ENCODE measurements around the gene SIVA1.
A peak's percentile ranks its signal among the peaks of the same experiment; 100 is the strongest.

SIVA1 gene

DNA sequence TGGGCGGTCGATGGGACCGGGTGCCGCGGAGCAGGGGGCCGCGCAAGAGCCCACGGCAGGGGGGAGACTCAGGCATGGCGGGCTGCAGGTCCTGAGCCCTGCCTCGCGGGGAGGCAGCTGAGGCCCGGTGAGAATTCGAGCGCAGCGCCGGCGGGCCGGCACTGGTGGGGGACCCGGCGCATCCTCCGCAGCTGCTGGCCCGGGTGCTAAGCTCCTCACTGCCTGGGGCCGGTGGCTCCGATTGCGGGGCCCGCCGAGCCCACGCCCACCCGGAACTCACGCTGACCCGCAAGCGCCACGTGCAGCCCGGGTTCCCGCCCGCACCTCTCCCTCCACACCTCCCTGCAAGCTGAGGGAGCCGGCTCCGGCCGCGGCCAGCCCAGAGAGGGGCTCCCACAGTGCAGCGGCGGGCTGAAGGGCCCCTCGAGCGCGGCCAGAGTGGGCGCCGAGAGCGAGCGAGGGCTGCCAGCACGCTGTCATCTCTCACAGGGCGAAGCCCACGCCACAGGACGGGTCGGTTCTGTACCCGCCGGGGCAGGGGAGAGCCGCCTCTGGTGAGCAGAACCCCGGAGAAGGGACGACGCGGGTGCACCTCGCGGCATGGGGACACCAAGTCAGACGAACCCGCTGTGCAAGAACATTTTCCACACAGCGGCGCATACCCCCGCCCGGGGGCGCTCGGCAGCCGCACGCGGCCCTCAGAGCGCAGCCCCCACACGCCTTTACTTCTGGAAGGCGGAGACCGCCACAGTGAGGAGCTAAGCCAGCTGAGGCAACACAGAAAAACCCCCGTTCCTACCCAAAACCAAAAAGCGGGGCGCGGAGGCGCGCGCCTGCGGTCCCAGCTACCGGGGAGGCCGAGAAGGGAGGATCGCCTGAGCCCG, 1.2 kb upstream of the SIVA1 start:
- DNase-seq (ENCODE audit: low read depth), result no peak

DNA sequence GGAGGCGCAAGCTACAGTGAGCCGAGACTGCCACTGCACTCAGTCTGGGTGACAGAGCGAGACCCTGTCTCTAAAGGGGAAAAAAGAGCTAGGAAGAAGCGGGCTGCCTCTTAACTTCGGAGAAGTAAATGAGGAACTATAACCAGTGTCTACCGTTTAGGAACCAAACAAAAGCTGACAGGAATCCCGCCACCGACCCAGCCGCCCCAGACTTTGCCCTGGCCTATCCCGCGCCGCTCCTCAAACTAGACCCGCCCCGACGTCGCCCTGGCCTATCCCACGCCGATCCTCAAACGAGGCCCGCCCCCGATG, 568 bp upstream of the SIVA1 start:
- no peak for DNase-seq (ENCODE audit: low read depth)

DNA sequence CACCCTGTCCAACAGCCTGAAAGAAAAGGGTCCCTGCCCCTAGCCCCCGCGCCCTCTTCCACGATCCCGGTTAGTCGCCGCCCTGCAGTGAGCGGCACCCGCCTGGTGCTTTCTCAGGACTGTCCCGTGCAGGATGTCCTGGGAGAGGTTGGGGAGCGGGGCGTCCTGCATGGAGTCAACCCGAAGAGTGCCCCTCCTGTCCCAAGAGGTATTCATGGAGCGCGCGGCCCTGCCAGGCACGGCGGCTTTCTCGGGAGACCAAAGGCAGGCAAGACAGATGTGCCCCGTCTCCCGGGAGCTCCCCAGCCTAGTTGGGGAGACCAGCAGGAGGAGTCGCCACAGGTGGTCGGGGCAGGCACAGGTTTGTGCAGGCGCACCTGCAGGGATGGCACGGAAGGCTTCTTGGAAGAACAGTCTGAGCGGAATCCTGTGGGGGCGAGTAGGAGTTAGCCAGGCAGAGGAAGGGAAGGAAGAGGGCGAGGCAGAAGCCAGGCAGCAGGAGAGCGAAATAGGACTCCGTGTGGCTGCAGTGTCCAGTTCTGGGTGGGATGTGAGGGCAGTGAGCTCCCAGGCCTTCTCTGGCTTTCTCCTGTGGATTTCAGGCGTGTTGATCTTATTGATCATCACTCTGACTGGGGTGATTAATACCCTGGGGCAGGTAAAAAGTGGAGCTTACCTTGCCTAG, 723 bp downstream of the SIVA1 start:
- no peak for DNase-seq (ENCODE audit: low read depth)

DNA sequence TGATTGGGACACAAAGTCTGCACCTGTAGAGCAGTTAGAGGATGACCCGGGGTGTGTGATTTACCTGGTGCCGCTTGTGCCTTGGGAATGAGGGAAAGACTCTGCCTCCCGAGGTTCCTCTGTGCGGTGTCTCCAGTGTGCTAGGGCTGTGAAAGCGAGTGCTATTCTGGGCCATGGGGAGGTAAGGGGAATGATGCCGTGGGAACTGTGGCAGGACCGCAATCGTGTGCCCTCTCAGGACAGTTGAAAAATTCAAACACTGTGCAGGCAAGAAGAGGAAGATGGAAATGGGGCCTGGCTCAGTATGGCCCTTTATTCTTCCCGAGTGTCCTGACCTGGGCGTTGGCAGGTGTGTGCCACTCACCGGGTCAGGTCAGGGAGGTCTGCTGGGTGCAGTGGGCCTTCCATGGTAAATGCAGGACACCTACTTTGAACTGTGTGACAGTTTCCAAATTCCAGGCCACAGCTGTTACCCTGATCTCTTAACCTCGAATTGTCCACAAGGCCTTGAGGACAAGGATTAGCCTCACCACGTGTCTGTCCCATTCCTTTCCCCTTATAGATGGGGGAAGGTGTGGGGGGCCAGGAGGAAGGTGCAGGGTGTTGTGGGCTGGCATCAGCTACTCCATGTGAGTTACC, 1.4 kb downstream of the SIVA1 start:
- DNase-seq (ENCODE audit: low read depth), result no peak

DNA sequence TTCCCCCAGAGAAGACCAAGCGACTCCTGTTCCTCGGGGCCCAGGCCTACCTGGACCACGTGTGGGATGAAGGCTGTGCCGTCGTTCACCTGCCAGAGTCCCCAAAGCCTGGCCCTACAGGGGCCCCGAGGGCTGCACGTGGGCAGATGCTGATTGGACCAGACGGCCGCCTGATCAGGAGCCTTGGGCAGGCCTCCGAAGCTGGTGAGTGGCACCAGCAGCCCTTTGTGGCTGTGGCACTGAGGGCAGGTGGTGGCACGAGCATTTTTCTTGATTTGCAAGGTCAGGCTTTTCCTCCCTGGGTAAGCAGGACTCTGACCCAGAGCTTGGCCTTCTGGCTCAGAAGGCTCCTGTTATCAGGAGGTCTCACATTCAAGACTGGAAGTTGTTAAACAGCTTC, 2.7 kb downstream of the SIVA1 start:
- no peak for DNase-seq (ENCODE audit: low read depth)

DNA sequence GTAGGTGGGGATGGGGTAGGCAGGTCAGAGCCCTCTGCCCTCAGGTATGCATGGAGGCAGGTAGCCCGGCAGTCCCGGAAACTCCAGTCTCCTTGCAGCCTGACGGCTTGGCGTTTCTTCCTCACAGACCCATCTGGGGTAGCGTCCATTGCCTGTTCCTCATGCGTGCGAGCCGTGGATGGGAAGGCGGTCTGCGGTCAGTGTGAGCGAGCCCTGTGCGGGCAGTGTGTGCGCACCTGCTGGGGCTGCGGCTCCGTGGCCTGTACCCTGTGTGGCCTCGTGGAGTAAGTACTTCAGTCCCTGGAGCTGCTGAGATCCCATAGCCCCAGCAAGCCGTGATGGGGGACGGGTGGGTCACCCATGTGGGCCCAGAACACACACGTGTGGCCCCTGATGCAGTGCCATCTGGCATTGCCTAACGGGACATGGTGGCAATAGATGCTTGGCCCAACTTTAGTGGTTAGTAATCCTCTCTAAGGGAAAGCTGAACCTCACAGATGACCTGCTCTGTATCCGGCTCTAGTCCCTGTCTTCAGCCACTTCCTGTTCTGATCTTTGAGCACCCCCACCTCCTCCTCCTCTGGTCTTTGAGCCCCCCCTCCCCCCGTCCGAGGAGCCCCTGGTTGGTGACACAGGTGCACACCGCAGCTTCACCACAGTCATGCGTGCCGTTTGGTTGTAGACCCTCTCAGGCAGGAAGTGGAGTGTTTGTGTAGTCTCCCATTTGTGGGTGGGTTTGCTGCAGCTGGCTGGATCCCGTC, 3.7 kb downstream of the SIVA1 start:
- DNase-seq (ENCODE audit: low read depth), result no peak

DNA sequence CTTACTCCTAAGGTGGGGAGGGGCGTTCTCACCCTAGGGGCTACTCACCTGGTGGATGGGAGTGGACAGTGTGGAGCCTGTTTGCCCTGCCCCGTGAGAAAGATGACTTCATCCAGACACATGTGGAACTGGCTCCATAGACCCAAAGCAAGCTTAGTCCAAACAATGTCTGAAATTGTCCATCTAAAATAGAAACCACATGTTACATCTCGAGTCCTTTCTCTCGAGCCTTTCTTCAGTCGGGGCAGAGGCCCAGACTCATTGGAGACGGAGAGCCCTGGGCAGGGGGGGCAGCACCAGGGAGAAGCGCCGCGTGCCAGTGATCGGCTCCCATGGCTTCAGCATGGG, 4.3 kb downstream of the SIVA1 start:
- DNase-seq (ENCODE audit: low read depth), result no peak

DNA sequence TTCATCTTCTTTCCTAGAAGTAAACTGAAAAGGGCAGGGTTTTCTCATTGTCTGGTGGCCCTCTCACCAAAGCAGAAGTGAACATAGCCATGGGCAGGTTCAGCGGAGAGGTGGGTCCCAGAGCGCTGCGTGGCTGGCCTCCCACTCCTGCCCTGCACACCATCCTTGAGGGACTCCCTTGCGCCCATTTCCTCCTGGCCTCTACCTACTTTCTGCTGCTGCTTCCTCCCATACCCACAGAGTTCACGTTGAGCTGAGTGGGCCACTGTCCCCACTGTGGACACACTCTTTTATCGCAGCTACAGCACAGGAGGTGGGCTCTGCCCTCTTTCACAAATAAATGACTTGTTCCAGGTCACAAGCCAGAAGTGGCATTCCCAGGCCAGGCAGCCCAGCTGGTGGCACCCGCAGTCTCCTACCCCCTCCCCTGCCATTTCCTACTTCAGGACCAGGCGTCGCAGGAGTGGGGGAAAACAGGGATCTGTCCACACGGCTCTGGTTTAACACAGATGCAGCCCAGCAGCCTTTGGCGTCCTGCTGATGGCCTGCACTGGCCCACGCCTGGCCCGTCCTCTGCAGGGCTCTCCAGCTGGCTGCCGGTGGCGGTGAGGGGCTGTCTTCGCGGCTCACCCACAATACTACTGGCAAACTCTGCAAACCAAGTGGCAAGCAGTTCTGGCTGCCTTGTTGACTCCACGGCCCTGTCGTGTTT, 4.9 kb downstream of the SIVA1 start:
- DNase-seq (ENCODE audit: low read depth), result no peak

DNA sequence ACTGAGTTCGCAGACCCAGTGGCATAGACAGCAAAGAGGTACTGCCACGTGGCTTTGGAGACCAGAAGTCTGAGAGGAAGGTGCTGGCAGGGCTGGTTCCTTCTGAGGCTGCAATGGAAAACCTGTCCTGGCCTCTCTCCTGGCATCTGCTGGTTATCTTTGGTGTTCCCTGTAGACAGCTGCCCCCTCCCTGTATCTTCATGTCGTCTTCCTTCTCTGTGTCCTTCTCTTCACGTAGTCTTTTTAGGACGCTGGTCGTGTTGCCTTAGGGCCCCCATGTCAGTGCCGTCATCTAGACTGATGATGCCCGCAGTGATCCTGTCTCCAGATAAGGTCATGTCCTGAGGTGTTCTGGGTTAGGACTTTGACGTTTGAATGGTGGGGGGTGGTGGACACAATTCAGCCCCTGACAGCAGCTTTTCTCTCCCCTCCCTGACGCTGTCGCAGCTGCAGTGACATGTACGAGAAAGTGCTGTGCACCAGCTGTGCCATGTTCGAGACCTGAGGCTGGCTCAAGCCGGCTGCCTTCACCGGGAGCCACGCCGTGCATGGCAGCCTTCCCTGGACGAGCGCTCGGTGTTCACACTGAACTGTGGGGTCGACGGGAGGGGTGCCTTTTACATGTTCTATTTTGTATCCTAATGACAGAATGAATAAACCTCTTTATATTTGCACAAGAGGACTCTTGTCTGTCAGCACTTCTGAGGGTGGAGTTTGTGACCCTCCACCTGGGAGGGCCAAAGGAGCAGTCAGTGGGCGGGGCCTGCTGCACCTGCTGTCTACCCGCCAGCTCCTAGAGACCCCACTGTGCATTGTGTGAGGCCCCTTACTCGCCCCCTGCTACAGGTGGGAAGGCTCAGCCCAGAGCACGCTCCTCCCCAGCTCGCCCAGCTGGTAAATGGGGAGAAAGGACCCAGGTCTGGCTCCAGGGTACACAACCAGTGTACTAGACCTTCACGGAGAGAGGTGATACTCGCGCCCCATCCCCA, 6.3 kb downstream of the SIVA1 start:
- DNase-seq (ENCODE audit: low read depth), result no peak

DNA sequence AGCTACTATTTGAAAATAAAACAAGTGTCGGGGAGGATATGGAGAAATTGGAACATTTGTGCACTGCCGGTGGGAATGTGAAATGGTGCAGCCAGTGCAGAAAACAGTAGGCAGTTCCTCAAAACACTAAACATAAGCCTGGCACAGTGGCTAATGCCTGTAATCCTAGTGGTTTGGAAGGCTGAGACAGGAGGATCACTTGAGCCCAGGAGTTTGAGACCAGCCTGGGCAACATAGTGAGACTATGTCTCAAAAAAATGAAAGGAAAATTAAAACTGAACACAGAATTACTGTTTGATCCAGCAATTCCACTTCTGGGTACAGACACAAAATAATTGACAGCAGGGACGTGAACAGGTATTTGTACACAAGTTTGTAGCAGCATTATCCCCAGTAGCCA, 12.6 kb downstream of the SIVA1 start:
- DNase-seq (ENCODE audit: low read depth), result no peak

DNA sequence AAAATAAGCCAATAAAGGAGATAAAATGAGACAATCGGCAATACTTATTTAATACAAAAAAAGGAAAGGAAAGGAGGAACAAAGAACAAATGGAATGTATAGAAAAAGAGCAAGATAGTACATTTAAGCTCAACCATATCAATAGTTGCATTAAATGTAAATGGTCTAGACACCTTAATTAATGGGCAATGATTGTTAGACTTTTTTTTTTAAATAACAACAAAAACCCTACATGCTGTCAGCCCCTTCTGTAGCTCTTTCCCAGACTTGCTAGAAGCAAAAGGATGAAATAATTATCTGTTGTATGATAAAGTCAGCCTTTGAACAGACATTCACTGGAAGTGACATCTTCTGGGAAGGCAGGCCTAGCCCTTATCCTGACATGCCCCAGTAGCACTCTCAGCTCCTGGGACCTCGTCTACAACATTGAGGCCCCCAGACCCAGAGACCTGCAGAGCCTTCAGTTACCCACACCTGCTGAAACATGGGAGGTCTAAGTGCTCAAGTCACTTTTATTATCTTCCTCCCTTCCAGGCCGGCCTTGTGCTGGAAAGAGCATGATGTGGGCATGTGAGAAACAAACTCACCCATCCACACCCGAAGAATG, 13.4 kb downstream of the SIVA1 start:
- DNase-seq (ENCODE audit: low read depth), result no peak

DNA sequence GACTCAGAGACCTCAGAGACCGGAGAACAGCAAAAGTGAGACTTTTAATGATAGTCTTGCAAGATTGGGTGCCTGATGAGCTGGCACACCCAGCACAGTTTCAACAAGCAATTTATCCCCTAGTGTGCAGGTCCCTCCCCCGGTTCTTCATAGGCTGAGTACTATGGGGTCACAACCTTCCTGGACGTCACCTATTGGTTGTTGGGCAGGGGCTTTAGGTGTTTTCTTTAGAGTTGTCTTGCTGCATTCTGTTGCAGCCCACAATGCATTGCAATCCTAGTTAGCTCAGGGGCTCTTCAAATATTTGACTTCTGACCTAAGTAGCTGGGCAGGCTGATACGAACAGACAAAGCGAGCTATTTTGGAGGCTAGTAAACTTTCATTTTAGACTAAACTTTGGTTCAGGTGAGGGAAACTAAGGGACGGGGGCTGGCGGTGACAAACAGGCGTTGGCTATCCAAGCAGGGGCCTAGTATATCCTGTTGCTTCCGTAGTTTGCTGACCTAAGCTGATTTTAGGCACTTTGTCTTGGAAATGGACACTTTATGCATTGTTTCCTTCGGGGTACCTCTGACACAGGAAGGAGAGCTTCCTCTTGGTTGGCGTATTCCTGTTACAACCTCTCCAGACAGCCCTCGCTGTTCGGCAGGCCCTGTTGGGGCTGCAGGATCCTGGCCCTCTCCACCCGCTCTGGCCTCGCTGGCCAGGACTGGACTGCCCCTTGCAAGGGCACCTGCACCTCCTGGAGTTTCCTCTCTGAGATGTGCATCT, 14.1 kb downstream of the SIVA1 start:
- DNase-seq (ENCODE audit: low read depth), result no peak

DNA sequence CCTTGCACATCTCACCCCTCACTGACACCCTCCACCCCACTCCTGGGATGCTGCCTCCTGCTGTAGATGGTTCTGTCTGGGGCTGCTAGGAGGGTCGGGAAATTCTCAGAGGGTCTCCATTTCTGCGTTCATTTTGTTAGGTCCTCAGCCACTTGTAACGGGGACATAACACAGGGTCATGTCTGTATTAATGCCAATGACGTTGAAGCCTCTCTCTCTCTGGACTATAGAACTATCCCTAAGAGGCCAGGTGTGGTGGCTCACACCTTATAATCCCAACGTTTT, 14.6 kb downstream of the SIVA1 start:
- no peak for DNase-seq (ENCODE audit: low read depth)

DNA sequence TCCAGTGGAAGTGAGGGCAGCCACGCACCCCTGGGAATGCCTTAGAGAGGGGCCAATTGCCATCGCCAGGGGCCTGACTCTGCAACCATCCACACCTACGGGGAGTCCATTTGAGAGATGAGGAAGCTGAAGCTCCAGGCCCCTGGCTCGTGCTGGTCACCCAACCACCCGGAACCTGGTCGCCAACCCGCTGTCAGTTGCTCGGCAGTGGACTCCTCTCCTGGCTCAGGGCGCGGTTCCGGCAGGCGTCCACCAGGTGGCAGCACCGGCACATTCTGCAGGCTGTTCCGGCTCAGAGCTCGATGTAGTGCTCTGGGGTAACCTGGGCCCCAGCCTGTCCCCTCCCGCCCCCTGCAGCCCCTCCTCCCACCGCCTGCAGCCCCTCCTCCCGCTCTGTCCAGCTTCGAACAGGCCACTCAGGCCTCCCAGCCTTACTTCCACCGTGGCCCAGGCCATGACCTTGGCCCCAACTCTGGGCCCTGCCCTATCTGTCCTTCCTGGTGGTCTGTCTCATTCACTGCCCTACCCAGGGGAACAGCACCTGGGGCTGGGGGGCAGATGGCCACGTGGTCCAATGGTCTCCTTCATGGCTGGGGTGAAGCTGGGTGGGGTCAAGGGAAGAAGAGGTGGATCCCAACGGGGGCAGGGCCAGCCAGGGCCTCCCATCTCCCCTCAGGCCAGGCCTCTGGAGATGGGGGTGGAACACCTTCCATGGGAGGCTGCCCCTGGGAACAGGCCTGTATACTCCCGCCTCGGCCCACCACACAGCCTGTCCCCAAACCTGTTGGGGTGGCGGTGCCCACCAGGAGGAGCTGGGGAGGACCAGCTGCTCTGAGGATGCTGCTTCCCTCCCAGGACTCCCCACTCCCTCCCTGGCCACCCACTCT, 15.7 kb downstream of the SIVA1 start:
- peak; percentile 89 for DNase-seq (ENCODE audit: low read depth)

DNA sequence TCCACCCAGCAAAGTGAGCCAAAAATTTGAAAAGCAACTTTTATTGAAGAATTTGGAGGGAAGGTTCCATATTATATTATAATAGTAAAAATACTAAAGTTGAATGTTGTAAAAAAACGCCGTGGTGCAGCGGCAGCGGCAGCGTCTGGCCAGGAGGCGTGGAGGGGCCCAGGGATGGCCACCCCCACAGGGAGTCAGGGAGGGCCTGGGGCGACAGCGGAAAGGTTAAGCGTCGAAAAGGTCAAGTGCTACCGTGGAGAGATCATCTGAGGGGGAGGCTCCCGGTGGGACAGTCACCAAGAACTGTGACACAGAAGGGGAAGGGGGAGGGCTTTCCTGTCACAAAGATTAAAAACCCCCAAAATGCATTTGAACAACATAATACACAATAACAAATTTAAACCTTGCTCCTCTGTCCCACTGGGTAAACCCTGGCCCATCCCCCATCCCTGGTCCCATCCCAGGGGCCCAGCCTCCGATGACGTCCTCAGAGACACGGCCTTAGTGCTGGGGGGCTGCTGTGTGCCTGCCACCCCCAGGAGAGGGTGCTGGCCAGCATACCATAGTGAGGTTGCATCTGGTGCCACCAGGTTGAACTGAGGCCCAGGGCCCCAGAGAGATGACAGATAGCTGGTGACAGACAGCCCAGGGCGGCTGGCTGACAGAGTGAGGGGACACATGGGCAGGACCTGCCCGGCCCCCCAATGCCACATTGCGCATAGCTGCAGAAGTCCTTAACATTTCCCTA, 16.6 kb downstream of the SIVA1 start:
- DNase-seq (ENCODE audit: low read depth), result no peak

DNA sequence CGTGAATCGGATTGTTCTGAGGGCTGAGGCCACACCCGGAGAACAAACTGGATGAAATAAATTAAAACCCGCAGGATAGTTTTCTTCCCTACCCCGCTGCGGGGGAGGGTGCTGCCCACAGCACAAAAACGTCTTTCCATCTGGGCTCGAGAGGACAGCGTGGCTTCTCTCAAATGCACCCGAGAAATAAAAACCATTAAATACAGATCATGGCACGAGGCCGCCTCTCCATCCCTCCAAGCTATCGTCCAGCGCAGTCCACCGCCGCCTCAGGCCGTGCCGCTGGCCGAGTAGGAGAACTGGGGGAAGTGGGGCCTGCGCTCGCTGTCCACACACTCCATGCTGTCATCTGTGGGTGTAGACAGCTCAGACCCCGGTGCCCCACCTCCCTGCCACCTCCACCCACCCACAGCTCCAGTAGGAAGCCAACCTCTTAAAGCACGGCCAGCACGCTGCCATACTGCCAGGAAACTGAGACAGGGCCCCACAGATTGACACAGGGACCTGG, 17.2 kb downstream of the SIVA1 start:
- no peak for DNase-seq (ENCODE audit: low read depth)

DNA sequence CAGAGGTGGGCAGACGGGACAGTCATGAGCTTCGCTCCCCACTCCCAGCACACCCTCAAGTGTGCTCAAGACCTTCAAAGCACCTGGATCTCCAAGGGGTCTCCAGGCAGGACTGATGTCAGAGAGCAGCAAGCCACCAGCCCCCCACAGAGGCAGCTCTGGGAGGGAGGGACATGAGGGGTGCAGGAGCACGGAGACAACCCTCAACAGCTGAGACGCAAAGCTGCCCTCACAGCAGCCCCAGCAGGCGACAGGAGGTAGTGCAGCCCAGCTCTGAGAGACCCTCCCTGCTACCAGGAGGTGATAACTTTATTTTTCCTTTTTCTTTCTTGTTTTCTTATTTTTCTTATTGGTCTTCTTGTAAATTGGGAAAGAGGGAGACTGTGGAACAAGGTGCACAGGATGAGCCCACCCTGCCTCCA, 17.9 kb downstream of the SIVA1 start:
- DNase-seq (ENCODE audit: low read depth), result no peak

DNA sequence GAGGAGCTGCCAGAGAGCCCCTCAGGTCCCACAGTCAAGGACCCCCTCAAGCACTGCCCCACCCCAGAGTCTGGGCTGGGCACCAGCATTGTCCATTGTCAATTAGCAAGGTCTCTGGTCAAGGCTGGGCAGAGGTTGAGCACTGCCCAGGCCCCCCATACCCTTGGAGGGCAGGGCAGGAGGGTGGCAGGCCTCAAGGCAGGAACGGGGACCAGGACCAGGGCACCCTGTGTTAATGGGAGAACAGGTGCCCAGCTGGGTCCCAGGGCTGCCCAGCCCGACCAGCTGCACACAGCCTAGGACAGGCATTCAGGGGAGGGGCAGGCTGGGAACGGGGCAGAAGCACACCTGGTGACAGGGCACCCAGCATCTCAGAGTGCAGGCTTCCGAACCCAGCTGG, 18.4 kb downstream of the SIVA1 start:
- DNase-seq (ENCODE audit: low read depth), result no peak

Data from activated gamma-delta T cell treated with anti-CD3 and anti-CD28 coated beads, Interleukin-2, amount 50 U/mL, for 16 hours (primary cell).